Measurements from ENCODE around the gene CATSPER3.

Gene CATSPER3

DNA sequence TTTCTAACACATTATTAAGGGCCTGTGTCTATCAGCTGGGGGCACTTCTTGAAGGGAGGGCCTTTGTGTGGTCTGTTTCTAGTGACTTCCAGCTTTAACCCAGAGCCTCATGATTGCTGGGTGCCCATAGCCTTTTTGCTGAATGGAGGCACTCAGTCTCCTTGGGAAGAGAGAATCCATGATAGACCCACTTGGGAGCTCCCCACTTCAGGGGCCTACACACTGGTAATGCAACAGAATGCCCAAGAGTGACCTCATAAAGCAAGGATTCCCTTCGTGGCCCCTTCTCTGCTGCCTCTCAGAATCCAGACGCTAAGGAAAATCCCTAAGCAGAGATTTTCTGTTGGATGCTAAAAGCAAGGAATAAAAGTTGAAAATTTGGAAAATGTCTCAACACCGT is at the start of gene CATSPER3:
Gene CATSPER3, plus strand, starts transcription at position 301 of the 400 bp plus-strand sequence. Its CDS starts 85 bp downstream, at position 386.
- DNase-seq (ENCODE audit: low read depth, low spot score), result no peak

DNA sequence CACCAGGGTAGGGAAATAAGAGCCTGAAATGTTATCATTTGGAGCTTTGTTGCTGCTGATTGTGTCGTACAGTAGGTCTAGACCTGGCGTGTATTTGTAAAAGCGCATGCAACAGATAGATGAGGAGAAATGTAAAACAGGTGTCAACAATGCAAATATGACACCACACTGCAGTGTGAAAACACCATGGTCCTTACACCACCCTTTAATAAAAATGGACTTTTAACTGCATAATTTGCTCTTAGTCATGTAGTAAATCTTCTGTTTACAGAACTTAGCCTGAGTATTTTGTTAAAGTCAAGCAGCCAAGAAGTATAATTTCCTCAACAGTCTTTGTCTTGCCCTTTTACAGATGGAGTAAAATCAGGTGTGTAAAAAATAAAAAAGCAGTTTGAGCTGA is 48.8 kb upstream of the CATSPER3 start:
- no peak for DNase-seq (ENCODE audit: low read depth, low spot score)

DNA sequence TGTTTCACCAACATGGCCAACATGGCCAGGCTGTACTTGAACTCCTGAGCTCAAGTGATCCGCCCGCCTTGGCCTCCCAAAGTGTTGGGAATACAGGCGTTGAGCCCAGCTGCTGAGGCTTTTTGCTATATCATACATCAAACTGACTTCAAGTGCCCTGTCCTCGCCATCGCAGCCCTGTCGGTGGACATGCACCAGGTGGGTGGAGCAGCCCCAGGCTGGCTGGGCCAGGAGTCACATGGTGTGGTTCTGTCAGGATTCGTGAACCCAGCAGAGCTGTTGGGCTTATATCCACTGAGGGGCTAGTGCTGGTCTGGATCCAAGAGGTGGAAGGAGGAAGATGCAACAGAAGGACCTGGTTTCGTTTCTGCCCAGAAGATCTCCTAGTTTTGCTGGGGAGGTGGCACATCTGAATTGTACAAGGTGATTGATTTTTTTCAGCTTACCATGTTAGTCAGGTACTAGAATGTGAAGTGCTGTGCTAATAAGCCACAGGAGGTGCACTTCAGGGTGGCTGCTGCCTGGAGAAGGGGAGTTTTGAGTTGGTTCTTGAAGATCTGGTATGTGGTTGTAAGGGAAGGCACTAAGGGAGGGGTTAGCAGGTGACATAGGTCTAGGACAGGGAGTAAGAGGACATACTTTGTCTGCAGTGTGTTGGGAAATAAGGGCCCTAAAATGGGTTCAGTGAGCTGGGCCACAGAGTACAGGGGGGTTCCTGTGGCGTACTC is 46.7 kb upstream of the CATSPER3 start:
- DNase-seq (ENCODE audit: low read depth, low spot score), result no peak

DNA sequence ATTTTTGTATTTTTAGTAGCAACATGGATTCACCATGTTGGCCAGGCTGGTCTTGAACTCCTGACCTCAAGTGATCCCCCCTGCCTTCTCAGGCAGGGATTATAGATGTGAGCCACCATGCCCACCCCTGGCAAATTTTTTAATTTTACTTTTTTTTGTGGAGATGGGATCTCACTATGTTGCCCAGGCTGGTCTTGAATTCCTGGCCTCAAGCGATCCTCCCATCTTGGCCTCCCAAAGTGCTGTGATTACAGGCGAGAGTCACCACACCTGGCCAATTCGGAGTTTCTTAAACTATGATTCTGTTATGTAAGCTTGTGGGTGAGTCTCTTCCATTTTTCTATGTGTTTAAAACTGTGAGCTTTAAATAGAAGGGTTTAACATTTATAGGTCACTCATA is 35.2 kb upstream of the CATSPER3 start:
- DNase-seq (ENCODE audit: low read depth, low spot score), result no peak

DNA sequence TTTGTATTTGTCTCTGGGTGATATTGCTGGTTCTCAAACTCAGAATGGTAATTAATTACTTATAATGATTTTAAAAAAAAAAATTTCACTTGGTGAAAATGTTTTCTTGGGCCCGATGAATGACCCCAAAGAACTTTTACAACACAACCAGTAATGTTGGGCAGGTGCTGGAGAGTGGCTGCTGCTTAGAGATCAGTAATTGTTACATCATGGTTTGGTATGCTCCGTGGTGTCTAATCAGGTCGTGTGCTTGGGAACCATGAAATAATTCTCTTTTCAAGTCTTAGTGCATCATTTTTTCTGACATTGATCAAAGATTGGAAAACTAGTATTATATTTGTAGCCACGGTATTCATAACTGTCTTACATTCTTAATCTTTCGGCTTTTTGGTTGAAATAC is 33.5 kb upstream of the CATSPER3 start:
- no peak for DNase-seq (ENCODE audit: low read depth, low spot score)

DNA sequence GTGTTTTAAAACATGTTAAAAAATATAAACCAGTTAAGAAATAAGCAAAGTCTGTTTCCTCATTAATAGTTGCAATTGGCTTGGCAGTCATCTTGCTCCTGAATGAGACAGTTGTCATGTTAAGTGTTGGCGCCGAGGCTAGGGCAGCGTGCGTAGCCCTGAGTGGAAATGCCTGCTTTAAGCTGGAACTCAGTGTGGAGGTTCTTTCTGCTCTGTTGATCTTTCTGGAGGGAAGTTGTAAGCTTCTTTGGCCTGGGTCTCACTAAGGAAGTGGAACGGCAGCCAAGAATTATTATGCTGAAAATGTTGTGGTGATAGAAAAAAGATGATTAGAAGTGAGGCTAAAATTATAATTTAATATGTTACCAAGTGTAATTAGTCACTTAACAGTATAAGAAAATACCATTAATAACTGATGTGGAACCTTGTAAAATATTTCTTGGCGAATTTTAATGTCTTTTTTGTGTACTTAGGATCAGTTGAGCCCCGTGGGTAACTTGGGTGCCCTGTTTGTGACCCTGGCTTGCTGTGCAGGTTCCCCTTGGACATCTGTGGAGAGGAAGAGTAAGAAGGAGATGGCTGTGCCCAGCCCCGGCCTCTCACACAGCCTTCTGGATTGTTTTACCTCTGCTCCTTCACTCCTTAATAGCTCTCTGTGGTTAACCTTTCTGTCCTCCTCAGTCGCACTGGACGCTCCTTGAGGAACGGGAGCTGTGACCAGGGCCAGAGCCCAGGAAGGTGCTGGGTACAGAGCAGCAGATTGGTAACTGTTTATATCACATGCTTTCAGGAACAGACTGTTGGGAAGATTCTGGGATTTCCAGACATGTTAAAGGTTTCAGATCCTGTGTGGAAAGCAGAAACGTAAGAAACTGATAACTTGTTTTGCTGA is 31.8 kb upstream of the CATSPER3 start:
- no peak for DNase-seq (ENCODE audit: low read depth, low spot score)

DNA sequence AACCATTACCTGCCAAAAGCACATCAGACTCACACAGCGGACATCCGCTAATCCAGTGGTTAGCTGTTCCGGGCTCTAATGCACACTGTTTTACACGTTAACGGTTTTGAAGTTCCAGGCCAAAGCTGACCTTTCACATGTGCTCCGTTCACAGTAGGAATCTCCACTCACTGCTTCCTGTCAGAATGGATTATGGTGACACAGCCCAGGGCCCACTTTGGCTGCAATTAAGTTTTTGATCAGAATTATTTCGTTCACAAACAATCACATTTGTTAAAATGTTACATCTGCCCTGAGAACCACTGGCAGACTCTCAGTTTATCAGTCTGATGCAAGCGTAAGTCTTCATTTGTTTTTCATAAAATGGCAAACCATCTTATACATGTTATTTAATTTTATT is 30.2 kb upstream of the CATSPER3 start:
- no peak for DNase-seq (ENCODE audit: low read depth, low spot score)

DNA sequence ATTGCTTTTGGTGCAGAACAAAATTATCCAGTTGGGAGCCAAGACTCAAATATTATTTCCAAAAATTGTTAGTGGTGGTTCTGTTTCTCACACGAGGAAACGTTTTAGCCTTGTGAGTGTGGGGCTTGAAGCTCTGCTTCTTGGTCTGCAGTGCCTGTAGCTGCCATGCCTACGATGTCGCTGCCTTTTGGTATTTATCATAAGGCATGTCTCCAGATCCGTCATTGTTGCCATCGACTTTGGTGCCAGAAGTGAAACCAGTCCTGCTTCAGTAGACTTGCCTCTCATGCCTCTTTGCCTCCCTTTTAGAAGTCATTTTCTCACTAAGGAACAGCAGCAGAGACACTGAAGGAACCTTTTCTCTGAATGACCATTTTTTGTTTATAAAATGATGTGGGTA is 29.7 kb upstream of the CATSPER3 start:
- no peak for DNase-seq (ENCODE audit: low read depth, low spot score)

DNA sequence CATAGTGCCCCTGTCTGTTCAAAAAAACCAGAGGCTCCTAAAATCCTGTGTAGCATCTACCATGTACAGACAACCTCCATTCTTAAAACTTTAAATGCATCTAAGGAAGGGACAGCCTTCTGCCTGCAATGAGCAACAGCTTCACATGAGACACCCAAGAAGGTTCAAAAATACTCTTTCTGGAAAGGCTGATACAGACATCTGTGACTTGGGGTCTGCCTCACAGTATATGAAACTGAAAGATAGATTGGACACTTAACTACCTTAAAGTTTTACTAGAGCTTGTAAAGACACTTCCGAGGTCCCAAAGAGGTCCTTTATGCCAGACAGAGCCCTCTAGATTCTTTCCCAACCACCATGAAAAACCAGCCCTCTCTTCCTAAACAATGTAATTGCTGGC is 28.2 kb upstream of the CATSPER3 start:
- DNase-seq (ENCODE audit: low read depth, low spot score), result no peak

DNA sequence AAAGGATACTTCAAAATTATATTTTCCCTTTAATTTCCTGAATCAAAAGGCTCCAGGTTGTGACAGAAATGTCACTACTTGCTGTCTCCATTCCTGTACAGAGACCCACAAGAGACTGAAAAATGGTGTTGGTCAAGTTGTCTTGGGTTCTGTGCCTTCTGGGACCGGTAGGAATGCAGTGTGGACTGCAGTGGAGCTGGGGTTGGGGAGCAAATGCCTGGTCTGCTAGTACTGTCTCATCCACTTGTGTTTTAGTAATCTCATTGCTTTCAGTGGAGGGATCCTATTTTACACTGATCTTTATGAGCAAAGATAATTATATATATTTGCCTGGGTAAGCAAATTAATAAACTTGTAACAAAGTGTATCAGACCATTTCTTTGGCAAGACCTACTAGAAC is 24.2 kb upstream of the CATSPER3 start:
- DNase-seq (ENCODE audit: low read depth, low spot score), result no peak

DNA sequence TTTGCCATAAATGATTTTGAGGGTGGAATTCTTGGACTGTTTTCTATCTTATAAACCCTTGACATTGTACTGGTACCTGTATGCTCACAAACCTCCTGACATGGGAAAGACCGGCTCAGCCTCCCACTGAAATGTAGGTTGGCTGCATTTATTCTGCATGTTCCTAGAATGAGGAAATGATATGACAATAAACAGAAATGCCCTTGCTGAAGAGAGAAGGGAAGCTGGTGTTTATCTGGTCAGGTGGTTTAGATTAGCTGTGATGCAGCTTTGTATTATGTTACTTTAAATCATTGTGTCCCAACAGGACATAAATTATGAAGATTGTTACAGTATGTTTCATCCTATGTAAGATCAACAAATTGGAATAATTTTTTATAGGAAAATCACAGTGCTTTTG is 23.1 kb upstream of the CATSPER3 start:
- DNase-seq (ENCODE audit: low read depth, low spot score), result no peak

DNA sequence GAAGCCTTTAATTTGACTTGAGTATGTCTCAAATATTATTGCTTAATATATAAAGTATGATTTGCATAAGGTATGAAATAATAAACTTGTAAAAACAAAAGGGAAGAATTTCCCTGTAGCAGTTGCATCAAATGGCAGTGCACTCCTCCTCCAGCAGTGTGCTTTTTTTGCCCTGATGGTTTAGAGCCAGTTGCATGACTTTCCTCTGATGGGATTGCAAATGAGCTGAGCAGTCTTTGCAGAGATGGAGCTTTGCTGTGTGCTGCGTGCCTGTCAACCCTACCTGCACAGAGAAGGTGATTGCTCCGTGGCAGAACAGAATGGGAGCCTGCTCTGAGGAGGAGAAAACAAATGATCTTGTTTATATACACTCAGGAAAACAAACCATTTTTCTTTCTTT is 22.7 kb upstream of the CATSPER3 start:
- DNase-seq (ENCODE audit: low read depth, low spot score), result no peak

DNA sequence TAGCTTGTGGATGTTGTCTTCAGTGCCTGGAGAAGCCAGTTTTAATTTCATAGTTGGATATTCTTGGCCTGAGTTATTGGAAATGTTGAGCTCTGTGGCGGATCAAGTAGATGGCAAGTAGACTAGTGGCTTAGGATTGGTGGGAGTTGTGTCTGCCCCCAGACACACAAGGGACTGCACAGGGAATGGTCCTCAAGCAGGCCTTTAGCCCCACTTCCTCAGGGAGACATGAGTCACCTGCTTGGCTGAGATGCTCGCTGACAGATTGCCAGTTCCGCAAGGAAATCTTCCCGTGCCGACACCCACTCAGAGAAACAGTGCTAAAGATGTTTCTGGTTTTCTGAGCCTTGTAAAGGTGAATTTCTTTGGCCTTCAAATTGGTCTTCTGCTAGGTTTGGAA is 18.8 kb upstream of the CATSPER3 start:
- no peak for DNase-seq (ENCODE audit: low read depth, low spot score)

DNA sequence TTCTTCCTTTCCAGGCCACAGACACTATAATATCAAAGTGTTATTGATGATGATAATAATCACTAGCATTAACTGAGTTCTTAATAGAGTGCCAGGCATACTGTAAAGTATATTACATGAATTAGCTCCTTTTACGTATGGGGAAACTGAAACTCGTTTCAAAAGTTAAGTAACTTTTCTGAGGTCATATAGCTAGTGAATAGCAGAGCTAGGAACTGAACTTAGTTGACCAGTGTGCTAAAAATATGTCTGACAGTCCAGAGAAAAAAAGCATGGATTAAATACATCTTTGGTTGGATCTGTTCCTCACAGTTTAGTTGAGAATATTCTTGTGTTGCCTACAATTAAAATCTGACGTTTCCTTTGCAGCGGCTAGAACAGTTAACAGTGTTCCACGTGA is 18.4 kb upstream of the CATSPER3 start:
- DNase-seq (ENCODE audit: low read depth, low spot score), result no peak

DNA sequence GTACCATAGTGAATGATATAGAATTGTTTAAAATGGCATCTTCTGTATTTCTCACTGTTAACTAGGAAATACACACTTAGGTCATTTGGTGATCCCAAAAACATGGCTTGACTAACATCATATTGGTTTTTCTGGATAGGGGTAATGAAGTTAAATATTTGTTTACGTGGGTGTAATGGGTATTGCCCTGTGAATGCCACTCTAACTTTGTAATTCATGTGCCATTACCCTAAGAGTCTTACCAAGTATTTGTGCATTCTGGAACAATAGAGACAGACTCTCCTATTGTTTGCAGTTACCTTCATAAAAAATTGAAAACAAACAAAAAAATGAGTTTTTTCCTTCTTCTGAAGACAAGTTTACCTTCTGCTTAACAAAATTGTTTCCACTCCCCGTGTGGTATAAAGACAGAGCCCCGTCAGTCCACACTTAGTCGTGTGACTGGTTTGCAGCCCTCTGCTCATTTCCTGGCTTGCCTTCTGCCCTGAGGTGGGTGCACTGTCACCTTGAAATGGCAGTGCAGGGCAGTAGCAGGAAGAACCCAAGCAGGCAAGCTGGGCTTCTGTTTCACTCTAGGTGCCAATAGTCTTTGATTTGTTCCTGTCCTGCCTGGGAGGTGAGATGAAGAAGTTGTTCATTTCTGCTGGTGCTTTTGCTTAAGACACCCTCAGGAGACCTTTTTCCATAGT is 9.6 kb upstream of the CATSPER3 start:
- DNase-seq (ENCODE audit: low read depth, low spot score), result no peak

DNA sequence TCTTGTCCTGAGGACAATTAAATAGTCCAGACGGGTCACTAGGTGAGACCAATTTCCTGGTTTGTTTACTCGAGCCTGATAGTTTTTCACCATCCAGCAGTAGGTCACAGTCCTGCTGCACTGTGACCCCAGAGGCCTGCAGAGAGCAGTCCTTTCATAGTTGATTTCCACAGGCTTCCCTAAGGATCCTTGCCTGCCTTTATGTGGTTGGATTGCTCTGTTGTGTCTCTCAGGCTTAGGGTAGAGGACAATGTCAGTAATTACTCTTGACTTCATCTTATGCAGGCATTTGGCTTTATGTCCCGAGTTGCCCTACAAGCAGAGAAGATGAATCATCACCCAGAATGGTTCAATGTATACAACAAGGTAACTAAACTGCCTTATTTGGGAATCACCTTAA is 9.0 kb upstream of the CATSPER3 start:
- no peak for DNase-seq (ENCODE audit: low read depth, low spot score)

DNA sequence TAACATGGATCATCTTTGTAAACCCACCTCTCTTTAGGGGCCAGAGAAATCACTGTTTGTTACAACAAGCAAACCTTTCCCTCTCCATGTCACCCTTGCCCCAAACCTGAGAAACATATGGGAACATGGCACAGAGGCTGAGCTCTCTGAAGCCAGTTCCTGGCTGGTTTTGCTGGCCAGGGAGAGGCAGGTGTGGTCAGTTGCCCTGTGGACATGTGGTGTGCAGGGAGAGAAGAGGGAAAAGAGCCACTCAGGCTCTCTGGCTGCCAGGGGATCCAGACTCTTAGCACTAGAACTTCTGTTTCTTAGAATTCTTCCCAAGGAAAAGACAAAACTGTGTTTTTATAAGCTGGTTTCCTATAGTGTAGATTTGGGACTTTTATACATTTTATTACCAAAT is 4.6 kb upstream of the CATSPER3 start:
- no peak for DNase-seq (ENCODE audit: low read depth, low spot score)

DNA sequence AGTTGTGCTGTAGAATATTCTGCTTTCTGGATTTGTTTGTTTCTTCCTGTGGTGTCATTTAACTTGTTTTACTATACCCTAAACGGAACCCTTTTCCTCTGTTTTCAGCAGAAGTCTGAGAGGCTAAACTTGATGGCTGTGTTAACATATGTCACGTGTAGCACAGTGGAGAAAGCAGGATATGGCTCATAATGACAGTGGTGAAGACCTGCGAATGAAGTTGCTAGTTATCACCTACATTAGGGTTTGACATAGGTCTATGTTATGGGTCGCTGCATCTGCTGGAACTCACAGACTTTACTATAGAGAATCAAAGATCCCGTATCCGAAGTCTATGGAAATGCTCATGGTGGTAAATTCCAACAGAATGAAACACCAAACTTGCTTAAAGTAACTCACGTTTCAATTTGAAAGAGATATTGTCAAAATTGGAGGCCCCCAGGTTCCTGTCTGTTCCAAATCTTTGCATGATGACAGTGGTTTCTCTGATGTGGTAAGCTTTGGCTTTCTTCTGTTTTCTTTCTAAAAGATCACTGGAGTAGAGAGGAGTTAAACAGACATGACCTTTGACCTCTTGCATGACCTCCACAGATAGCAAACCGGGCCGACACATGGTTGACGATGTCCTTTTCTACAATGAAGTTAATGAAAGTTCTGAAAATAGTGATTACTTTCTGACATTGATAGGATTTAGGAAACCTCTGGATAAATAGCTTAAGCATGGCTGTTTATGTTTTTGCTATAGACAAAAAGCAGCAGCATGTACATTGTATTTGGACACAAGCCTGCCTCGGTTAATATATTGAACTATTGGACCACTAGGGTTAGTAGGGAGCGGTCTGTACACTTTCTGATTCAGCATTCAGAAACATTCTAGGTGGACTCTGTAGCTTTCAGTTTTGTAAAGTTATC is 3.1 kb upstream of the CATSPER3 start:
- no peak for DNase-seq (ENCODE audit: low read depth, low spot score)

DNA sequence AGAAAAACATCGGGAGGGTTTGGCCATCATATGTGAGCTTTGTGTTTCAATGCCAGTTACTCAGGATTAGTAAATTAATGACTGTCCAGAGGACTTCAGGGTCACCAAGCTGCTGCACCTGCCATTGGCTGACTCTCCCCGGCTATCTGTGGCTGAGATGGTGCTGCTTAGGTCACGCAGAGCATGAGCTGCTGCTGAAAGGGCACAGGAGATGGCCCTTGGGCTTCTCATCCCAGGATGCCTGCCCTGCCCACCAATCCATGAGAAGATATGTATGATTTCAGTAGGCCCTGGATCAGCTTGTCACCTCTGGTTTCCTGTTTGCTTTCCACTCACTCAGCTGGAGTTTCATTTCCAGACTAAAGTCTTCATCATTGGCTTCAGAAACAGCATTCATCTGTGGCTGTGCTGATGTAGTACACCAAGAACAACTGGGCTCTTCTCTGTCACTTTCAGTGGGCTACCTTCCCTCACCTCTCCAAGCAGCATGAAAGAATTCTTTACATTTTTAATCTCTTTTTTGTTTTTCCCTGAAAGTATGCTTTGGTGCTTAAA is 2.4 kb upstream of the CATSPER3 start:
- no peak for DNase-seq (ENCODE audit: low read depth, low spot score)

DNA sequence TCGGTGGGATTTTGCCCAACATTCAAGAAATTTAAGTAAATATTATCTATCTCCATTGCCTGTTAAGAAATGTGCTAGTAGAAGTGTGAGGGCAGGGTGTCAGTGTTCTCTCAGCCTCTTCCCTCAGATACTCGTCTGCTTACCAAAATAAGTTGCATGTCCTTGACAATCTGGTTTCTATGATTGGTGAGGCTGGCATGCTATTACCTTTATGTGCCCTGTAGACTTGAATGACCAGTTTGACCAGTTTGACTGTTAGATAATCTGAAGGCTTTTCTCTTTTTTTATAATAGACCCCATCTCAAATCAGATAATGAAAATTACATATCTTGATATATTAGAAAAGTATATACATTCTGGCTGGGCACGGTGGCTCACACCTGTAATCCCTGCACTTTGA is 348 bp downstream of the CATSPER3 start:
- DNase-seq (ENCODE audit: low read depth, low spot score), result no peak

DNA sequence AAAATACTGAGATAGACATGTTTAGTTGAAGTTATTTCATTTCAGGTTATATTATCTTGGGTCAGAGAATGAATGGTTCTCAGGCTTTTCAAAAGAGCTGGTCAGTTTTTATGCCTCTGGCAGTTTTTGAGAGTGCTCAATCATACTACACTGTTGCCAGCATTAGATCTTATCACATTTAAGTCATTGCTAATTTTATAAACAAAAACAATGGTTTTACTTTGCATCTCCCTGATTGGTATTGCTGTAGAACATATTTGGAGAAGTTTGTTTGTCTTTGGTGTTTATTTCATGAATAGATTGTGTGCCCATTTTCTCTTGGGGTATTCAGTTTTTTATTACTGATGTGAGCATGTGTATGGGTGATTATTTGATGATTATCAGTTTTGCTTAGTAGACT is 1.5 kb downstream of the CATSPER3 start:
- DNase-seq (ENCODE audit: low read depth, low spot score), result no peak
